Lower lobe of right lung (tissue), 2 donors: ENCODE results near the gene CELF1. TPM values are rescaled to one million over a fixed set of nuclear protein-coding genes. Genes with fewer than 3 reads are reported as not detected.

Experiments
- ATAC-seq, 2 donors: fragments of 200-7000 bp; cut with Tn5 transposase; one replicate each; pipeline ENCODE4 v1.9.1; 2020 to 2022; ENCODE audit warnings: mild to moderate bottlenecking in 2 of 2, moderate library complexity in 2 of 2
- DNase-seq: peaks from one replicate; pipeline ENCODE4 v3.0.0-alpha.2; 2020
- H3K27ac ChIP-seq: fragments of 200-600 bp; one replicate; pipeline ENCODE4 v1.8.0; 2022
- H3K27me3 ChIP-seq: fragments of 200-600 bp; one replicate; pipeline ENCODE4 v1.8.0; 2022; ENCODE audit warnings: low read depth
- H3K36me3 ChIP-seq: fragments of 200-600 bp; one replicate; pipeline ENCODE4 v1.8.0; 2022; ENCODE audit warnings: mild to moderate bottlenecking
- H3K4me1 ChIP-seq: fragments of 200-600 bp; one replicate; pipeline ENCODE4 v1.8.0; 2022
- H3K4me3 ChIP-seq: fragments of 200-600 bp; one replicate; pipeline ENCODE4 v1.8.0; 2022; ENCODE audit warnings: mild to moderate bottlenecking
- H3K9me3 ChIP-seq: fragments of 200-600 bp; one replicate; pipeline ENCODE4 v1.8.0; 2022
- intact Hi-C: fragments of 100-400 bp; cut with DNase I; formaldehyde crosslinking; loops from one replicate; pipeline ENCODE4 v1.11.0; 2022
- total RNA-seq: library from RNA; stranded (reverse); fragmentation: NEBNext Ultra II Directional; extraction: Animal tissue kit (Norgen Biotek cat#: 25700); gene quantifications from one replicate; pipeline ENCODE4 v1.2.1, GENCODE V29; 2021
- TF ChIP-seq, protein P1 (sequence below): fragments of 200-600 bp; IDR thresholded peaks from one replicate; pipeline ENCODE4 v1.8.0; 2022; ENCODE audit warnings: antibody characterized with exemption, mild to moderate bottlenecking
- donor health status: DM: no; HTN: yes; CAD: no; lungs with severe emphysema.

Gene CELF1
- total RNA-seq, 1 donor from 2014 or later: 105 TPM

DNA sequence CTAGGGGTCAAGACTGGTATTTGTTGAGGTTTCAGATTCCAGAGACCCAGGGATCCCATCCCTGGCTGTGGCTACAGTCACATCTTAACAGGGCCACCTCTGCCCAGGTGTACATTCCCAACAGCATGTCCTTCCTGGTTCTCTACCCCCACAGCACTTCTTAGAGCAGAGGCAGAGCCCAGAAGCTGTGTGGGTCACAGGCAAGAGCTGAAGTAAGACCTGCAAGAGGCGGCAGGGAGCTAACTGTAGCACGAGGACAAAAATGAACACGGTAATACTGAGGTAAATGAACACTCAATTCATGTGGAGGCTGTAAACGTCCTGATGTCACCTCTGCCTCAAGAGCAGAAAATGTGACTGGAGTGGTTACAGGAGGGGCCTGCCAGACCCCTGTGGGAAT, 82.3 kb downstream of the CELF1 start:
- peaks cover 21% of the 10 kb centered on the region for H3K4me1 ChIP-seq
- TF ChIP-seq, protein P1, sequence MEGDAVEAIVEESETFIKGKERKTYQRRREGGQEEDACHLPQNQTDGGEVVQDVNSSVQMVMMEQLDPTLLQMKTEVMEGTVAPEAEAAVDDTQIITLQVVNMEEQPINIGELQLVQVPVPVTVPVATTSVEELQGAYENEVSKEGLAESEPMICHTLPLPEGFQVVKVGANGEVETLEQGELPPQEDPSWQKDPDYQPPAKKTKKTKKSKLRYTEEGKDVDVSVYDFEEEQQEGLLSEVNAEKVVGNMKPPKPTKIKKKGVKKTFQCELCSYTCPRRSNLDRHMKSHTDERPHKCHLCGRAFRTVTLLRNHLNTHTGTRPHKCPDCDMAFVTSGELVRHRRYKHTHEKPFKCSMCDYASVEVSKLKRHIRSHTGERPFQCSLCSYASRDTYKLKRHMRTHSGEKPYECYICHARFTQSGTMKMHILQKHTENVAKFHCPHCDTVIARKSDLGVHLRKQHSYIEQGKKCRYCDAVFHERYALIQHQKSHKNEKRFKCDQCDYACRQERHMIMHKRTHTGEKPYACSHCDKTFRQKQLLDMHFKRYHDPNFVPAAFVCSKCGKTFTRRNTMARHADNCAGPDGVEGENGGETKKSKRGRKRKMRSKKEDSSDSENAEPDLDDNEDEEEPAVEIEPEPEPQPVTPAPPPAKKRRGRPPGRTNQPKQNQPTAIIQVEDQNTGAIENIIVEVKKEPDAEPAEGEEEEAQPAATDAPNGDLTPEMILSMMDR: no peak
- H3K27ac ChIP-seq: no peak overlapping the region
- no peak overlapping the region for H3K4me3 ChIP-seq
- no peaks in the 10 kb centered on the region for H3K9me3 ChIP-seq
- intact Hi-C loops: loop anchor here (10.0 kb wide), 1 partner anchor 64 kb away; no protein-coding TSS in a partner anchor
- H3K36me3 ChIP-seq: peaks cover 88% of the 10 kb centered on the region
- no peak for DNase-seq
- H3K27me3 ChIP-seq: no peaks in the 10 kb centered on the region
- no peak for ATAC-seq

GRCh38 chr11:47469361-47470179, 83.4 kb downstream of the CELF1 start:
- TF ChIP-seq, protein P1: no peak
- Histone ChIP-seq H3K4me3 (no peak overlapping the region), H3K27me3 (no peaks in the 10 kb centered on the region), H3K4me1 (peaks cover 21% of the 10 kb centered on the region), H3K9me3 (no peaks in the 10 kb centered on the region), H3K27ac (no peak overlapping the region), H3K36me3 (peaks cover 78% of the 10 kb centered on the region)
- DNase-seq: no peak
- intact Hi-C loops: loop anchor here (10.0 kb wide), 1 partner anchor 65 kb away; no protein-coding TSS in a partner anchor
- ATAC-seq: peak; percentile 6 to 18

- Histone ChIP-seq H3K36me3 (peaks cover 76% of the 10 kb centered on the region), H3K27me3 (no peaks in the 10 kb centered on the region), H3K27ac (no peak overlapping the region), H3K4me1 (peaks cover 21% of the 10 kb centered on the region), H3K4me3 (no peak overlapping the region), H3K9me3 (no peaks in the 10 kb centered on the region)
- DNase-seq: no peak
- TF ChIP-seq, protein P1: no peak
- peak; percentile 46 to 58 for ATAC-seq
- intact Hi-C loops: no loop called here
Measured at GRCh38 chr11:47468598-47469214, 84.2 kb downstream of the CELF1 start.

DNA sequence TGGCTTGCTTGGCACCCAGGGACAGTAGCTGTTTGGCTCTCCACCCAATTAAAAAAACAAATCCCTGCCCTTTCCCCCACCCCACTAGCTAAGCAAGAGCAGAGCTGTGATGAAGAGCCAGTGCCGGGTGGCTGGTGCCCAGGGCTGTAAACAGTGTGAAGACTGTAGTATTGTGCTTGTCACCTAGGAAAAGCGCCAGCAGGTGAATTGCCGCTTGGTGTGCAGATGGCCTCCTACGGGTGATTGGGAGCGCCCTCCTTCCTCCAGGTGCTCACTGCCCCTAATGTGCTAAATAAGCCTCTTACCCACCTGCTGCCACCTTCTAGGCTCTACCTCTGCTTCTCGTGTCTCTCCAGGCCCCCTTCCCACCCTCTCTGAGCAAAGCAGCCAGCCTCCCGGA, 85.6 kb downstream of the CELF1 start:
- DNase-seq (no peak), ATAC-seq (no peak)
- H3K9me3 ChIP-seq: no peaks in the 10 kb centered on the region
- H3K27me3 ChIP-seq: no peaks in the 10 kb centered on the region
- H3K27ac ChIP-seq: peak overlapping the region; percentile 53
- intact Hi-C loops: no loop called here
- TF ChIP-seq, protein P1: no peak
- no peak overlapping the region for H3K4me3 ChIP-seq
- H3K4me1 ChIP-seq: peaks cover 21% of the 10 kb centered on the region
- H3K36me3 ChIP-seq: peaks cover 66% of the 10 kb centered on the region

GRCh38 chr11:47466701-47467250, 86.2 kb downstream of the CELF1 start:
- DNase-seq (no peak), ATAC-seq (peak; percentile 20 to 30)
- H3K4me3 ChIP-seq: no peak overlapping the region
- H3K36me3 ChIP-seq: peaks cover 63% of the 10 kb centered on the region
- peak overlapping the region; percentile 53 for H3K27ac ChIP-seq
- intact Hi-C loops: no loop called here
- H3K4me1 ChIP-seq: peaks cover 21% of the 10 kb centered on the region
- no peaks in the 10 kb centered on the region for H3K9me3 ChIP-seq
- TF ChIP-seq, protein P1: no peak
- no peaks in the 10 kb centered on the region for H3K27me3 ChIP-seq
